Activated naive CD8-positive, alpha-beta T cell (primary cell): ENCODE measurements around the gene HOXD11.

ENCODE experiments used
- H3K27ac Mint-ChIP-seq: one replicate; pipeline ENCODE4 v1.8.0; 2021; ENCODE audit warnings: mixed read lengths
- H3K27me3 Mint-ChIP-seq: one replicate; pipeline ENCODE4 v1.8.0; 2021; ENCODE audit warnings: mixed read lengths
- H3K36me3 Mint-ChIP-seq: one replicate; pipeline ENCODE4 v1.8.0; 2021; ENCODE audit warnings: mixed read lengths
- H3K4me1 Mint-ChIP-seq: one replicate; pipeline ENCODE4 v1.8.0; 2021; ENCODE audit warnings: low read depth, mixed read lengths
- H3K4me3 Mint-ChIP-seq: one replicate; pipeline ENCODE4 v1.8.0; 2021; ENCODE audit warnings: mild to moderate bottlenecking, mixed read lengths
- H3K9me3 Mint-ChIP-seq: one replicate; pipeline ENCODE4 v1.8.0; 2021; ENCODE audit warnings: low read depth, mixed read lengths

HOXD11 gene

GRCh38 chr2:176104316-176105077, 2.6 kb upstream of the HOXD11 start:
- Mint-ChIP-seq H3K27me3 (peaks cover 52% of the 10 kb centered on the region), H3K4me3 (no peak overlapping the region), H3K36me3 (no peaks in the 10 kb centered on the region), H3K4me1 (peaks cover 30% of the 10 kb centered on the region), H3K9me3 (no peaks in the 10 kb centered on the region), H3K27ac (no peak overlapping the region)

- H3K4me1 Mint-ChIP-seq: peaks cover 30% of the 10 kb centered on the region
- H3K4me3 Mint-ChIP-seq: no peak overlapping the region
- H3K27ac Mint-ChIP-seq: no peak overlapping the region
- H3K36me3 Mint-ChIP-seq: no peaks in the 10 kb centered on the region
- H3K9me3 Mint-ChIP-seq: no peaks in the 10 kb centered on the region
- H3K27me3 Mint-ChIP-seq: peaks cover 56% of the 10 kb centered on the region
Measured at GRCh38 chr2:176105078-176105729, 1.9 kb upstream of the HOXD11 start.

- H3K4me1 Mint-ChIP-seq: peaks cover 30% of the 10 kb centered on the region
- H3K36me3 Mint-ChIP-seq: no peaks in the 10 kb centered on the region
- H3K27ac Mint-ChIP-seq: no peak overlapping the region
- peak overlapping the region; percentile 84 for H3K4me3 Mint-ChIP-seq
- peaks cover 59% of the 10 kb centered on the region for H3K27me3 Mint-ChIP-seq
- no peaks in the 10 kb centered on the region for H3K9me3 Mint-ChIP-seq
Measured at GRCh38 chr2:176105730-176106580, 1.1 kb upstream of the HOXD11 start.

- H3K27ac Mint-ChIP-seq: no peak overlapping the region
- no peak overlapping the region for H3K4me3 Mint-ChIP-seq
- H3K9me3 Mint-ChIP-seq: no peaks in the 10 kb centered on the region
- H3K27me3 Mint-ChIP-seq: peaks cover 58% of the 10 kb centered on the region
- peaks cover 32% of the 10 kb centered on the region for H3K4me1 Mint-ChIP-seq
- peaks cover 2% of the 10 kb centered on the region for H3K36me3 Mint-ChIP-seq
Measured at GRCh38 chr2:176107731-176108181, 676 bp downstream of the HOXD11 start.

GRCh38 chr2:176109192-176109901, 2.3 kb downstream of the HOXD11 start:
- H3K9me3 Mint-ChIP-seq: no peaks in the 10 kb centered on the region
- H3K4me1 Mint-ChIP-seq: peaks cover 28% of the 10 kb centered on the region
- H3K27me3 Mint-ChIP-seq: peaks cover 61% of the 10 kb centered on the region
- peaks cover 2% of the 10 kb centered on the region for H3K36me3 Mint-ChIP-seq
- peak overlapping the region; percentile 23 for H3K4me3 Mint-ChIP-seq
- H3K27ac Mint-ChIP-seq: peak overlapping the region; percentile 25

- Mint-ChIP-seq H3K9me3 (no peaks in the 10 kb centered on the region), H3K27me3 (peaks cover 60% of the 10 kb centered on the region), H3K4me1 (peaks cover 23% of the 10 kb centered on the region), H3K27ac (peak overlapping the region; percentile 25), H3K36me3 (peaks cover 2% of the 10 kb centered on the region), H3K4me3 (no peak overlapping the region)
Measured at GRCh38 chr2:176109946-176110345, 2.9 kb downstream of the HOXD11 start.

GRCh38 chr2:176110415-176111308, 3.6 kb downstream of the HOXD11 start:
- peaks cover 19% of the 10 kb centered on the region for H3K4me1 Mint-ChIP-seq
- no peaks in the 10 kb centered on the region for H3K9me3 Mint-ChIP-seq
- peaks cover 56% of the 10 kb centered on the region for H3K27me3 Mint-ChIP-seq
- peaks cover 2% of the 10 kb centered on the region for H3K36me3 Mint-ChIP-seq
- H3K27ac Mint-ChIP-seq: no peak overlapping the region
- no peak overlapping the region for H3K4me3 Mint-ChIP-seq

- H3K4me1 Mint-ChIP-seq: peaks cover 13% of the 10 kb centered on the region
- peaks cover 2% of the 10 kb centered on the region for H3K36me3 Mint-ChIP-seq
- no peak overlapping the region for H3K27ac Mint-ChIP-seq
- H3K4me3 Mint-ChIP-seq: no peak overlapping the region
- H3K9me3 Mint-ChIP-seq: no peaks in the 10 kb centered on the region
- H3K27me3 Mint-ChIP-seq: peaks cover 53% of the 10 kb centered on the region
Measured at GRCh38 chr2:176111309-176111663, 4.2 kb downstream of the HOXD11 start.

- Mint-ChIP-seq H3K36me3 (peaks cover 4% of the 10 kb centered on the region), H3K27ac (no peak overlapping the region), H3K4me3 (no peak overlapping the region), H3K27me3 (peaks cover 55% of the 10 kb centered on the region), H3K4me1 (peaks cover 11% of the 10 kb centered on the region), H3K9me3 (no peaks in the 10 kb centered on the region)
Measured at GRCh38 chr2:176111846-176112374, 4.8 kb downstream of the HOXD11 start.

GRCh38 chr2:176112375-176113302, 5.6 kb downstream of the HOXD11 start:
- H3K27me3 Mint-ChIP-seq: peaks cover 55% of the 10 kb centered on the region
- H3K9me3 Mint-ChIP-seq: no peaks in the 10 kb centered on the region
- peaks cover 8% of the 10 kb centered on the region for H3K4me1 Mint-ChIP-seq
- H3K4me3 Mint-ChIP-seq: no peak overlapping the region
- H3K36me3 Mint-ChIP-seq: peaks cover 4% of the 10 kb centered on the region
- peak overlapping the region; percentile 22 for H3K27ac Mint-ChIP-seq

GRCh38 chr2:176114120-176114929, 7.2 kb downstream of the HOXD11 start:
- Mint-ChIP-seq H3K9me3 (peaks cover 3% of the 10 kb centered on the region), H3K27ac (no peak overlapping the region), H3K36me3 (peaks cover 7% of the 10 kb centered on the region), H3K4me3 (no peak overlapping the region), H3K27me3 (peaks cover 61% of the 10 kb centered on the region), H3K4me1 (peaks cover 6% of the 10 kb centered on the region)

- Mint-ChIP-seq H3K4me1 (peaks cover 5% of the 10 kb centered on the region), H3K36me3 (peaks cover 7% of the 10 kb centered on the region), H3K27ac (no peak overlapping the region), H3K4me3 (no peak overlapping the region), H3K27me3 (peaks cover 61% of the 10 kb centered on the region), H3K9me3 (peaks cover 3% of the 10 kb centered on the region)
Measured at GRCh38 chr2:176114930-176115625, 8.0 kb downstream of the HOXD11 start.
